PFSK-1 (cell line): ENCODE measurements around the gene USP22.

ENCODE experiments used
- FOXP2 ChIP-seq: optimal IDR thresholded peaks from 2 replicates; pipeline ENCODE3; 2011; ENCODE audit warnings: borderline replicate concordance, control low read depth, inconsistent platforms; ENCODE audit not compliant: insufficient read depth; ENCODE audit errors: extremely low read length, extremely low read depth
- POLR2AphosphoS5 ChIP-seq: IDR thresholded peaks from 2 replicates; pipeline ENCODE4 v1.6.1; 2012; ENCODE audit warnings: low read depth, mild to moderate bottlenecking, control low read depth, low read length, moderate library complexity
- SIN3A ChIP-seq: IDR thresholded peaks from 2 replicates; pipeline ENCODE4 v1.6.1; 2012; ENCODE audit warnings: mild to moderate bottlenecking, low read length, moderate library complexity, borderline replicate concordance; ENCODE audit not compliant: insufficient read depth
- TAF1 ChIP-seq: IDR thresholded peaks from 2 replicates; pipeline ENCODE4 v1.6.1; 2012; ENCODE audit warnings: low read length, control low read depth, borderline replicate concordance; ENCODE audit not compliant: insufficient read depth
- TF ChIP-seq, protein P1 (sequence below), 2 experiments: IDR thresholded peaks; 2 replicates each; pipeline versions ENCODE4 v1.6.1 to v1.8.0; 2011 to 2012; ENCODE audit warnings: low read depth in 2 of 2, low read length in 2 of 2, control low read depth in 1 of 2, inconsistent platforms in 1 of 2, mild to moderate bottlenecking in 1 of 2, moderate library complexity in 1 of 2; ENCODE audit not compliant: insufficient read depth in 1 of 2

The USP22 gene

DNA sequence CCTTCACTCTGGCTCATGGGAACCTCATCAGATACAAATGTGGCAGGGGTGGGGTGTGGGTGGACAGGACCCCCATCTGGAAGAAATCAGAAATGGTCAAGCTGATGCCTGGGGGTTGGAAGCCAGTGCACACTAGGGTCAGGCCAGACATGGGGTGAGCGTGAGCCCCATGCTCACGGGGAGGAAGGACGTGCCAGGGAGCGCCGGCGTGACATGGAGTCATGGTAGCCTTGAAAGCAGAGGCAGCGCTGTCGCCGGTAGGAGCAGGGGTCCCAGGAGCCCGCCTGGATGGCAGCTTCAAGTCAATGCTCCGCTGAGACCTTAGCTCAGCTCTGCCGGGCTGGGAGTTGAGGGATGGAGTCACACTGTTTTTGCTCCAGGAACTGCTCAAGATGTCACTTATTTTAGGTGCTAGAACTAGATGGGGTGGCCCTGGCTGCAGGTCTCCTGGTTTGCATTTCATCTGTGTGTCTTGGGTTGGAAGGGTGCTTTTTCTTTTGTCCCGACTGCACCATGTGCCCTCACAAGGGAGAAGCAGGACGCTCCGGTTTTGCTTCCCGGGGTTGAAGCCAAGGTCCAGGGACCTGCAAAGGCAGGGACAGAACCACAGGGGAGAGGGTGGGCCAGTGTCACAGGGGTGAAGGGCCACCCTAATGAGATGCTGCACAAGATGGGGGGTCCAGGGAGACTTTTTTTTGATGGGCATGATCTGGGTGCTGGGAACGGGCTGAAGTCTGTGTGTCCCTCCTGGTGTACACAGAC is 51.4 kb downstream of the USP22 start:
- TF ChIP-seq SIN3A (no peak), TAF1 (no peak), FOXP2 (no peak), POLR2AphosphoS5 (no peak)
- TF ChIP-seq, protein P1, sequence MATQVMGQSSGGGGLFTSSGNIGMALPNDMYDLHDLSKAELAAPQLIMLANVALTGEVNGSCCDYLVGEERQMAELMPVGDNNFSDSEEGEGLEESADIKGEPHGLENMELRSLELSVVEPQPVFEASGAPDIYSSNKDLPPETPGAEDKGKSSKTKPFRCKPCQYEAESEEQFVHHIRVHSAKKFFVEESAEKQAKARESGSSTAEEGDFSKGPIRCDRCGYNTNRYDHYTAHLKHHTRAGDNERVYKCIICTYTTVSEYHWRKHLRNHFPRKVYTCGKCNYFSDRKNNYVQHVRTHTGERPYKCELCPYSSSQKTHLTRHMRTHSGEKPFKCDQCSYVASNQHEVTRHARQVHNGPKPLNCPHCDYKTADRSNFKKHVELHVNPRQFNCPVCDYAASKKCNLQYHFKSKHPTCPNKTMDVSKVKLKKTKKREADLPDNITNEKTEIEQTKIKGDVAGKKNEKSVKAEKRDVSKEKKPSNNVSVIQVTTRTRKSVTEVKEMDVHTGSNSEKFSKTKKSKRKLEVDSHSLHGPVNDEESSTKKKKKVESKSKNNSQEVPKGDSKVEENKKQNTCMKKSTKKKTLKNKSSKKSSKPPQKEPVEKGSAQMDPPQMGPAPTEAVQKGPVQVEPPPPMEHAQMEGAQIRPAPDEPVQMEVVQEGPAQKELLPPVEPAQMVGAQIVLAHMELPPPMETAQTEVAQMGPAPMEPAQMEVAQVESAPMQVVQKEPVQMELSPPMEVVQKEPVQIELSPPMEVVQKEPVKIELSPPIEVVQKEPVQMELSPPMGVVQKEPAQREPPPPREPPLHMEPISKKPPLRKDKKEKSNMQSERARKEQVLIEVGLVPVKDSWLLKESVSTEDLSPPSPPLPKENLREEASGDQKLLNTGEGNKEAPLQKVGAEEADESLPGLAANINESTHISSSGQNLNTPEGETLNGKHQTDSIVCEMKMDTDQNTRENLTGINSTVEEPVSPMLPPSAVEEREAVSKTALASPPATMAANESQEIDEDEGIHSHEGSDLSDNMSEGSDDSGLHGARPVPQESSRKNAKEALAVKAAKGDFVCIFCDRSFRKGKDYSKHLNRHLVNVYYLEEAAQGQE (IDR thresholded peaks at IDR 0.05; ENCODE audit: insufficient read depth in 1 of 2, low read depth in 2 of 2, low read length in 2 of 2), result no peak

DNA sequence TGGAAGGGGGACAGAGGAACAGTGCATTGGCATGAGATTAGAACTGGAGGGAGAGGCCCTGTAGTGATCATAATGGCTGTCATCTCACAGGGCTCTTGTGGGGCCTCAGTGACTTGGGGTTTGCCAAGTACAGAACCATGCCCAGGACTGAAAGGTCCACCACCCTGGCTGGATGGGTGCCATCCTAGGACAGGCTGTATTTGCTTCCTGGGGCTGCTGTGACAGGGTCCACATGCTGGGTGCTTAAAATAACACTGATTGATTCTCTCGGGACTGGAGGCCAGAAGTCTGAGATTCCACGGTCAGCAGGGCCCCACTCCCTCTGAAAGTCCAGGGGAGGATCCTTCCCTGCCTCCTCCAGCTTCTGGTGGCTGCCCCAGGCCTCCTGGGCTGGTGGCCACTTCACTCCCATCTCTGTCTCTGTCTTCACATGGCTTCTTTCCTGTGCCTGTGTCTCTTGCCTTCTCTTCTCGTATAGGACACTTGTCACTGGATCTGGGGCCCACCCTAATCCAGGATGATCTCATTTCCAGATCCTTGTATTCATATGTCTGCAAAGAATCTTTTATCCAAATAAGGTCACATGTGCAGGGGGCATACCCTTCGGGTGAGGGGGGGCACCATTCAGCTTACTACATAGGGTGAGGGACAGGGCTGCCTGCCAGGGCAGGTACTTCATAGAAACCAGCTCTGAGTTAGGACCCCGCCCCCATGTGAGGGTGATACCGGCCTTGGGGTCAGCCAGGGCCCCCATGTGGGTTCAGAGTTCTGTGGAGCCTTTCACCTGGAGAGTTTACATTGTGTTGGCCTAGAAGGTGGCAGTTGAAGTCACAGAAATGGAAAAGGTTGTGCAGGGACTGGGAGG is 52.6 kb downstream of the USP22 start:
- TF ChIP-seq POLR2AphosphoS5, result no peak
- TF ChIP-seq FOXP2, result no peak
- TF ChIP-seq SIN3A, result no peak
- TF ChIP-seq TAF1, result no peak
- TF ChIP-seq, protein P1 (IDR thresholded peaks at IDR 0.05; ENCODE audit: insufficient read depth in 1 of 2, low read depth in 2 of 2, low read length in 2 of 2), result no peak

DNA sequence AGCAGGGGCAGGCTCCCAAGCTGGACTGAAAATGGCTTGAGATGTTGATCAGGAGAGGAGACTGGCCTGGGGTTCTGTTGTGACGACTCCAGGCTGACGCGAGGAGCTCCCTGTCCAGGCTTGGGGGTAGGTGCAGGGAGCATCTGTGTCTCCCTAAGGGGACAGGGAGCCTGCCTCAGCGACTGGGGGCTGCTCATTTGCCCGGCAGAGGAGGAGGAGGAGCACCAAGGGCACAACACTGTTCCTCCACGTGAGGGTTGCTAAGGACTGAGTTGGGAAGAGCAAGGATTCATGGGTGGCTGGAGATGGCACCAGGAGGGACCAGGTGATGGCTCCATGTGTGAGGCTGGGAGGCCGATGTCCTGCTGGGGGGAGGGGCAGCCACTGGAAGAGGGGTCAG is 53.3 kb downstream of the USP22 start:
- no peak for TF ChIP-seq SIN3A
- TF ChIP-seq, protein P1 (IDR thresholded peaks at IDR 0.05; ENCODE audit: insufficient read depth in 1 of 2, low read depth in 2 of 2, low read length in 2 of 2), result no peak
- no peak for TF ChIP-seq POLR2AphosphoS5
- no peak for TF ChIP-seq FOXP2
- TF ChIP-seq TAF1, result no peak

DNA sequence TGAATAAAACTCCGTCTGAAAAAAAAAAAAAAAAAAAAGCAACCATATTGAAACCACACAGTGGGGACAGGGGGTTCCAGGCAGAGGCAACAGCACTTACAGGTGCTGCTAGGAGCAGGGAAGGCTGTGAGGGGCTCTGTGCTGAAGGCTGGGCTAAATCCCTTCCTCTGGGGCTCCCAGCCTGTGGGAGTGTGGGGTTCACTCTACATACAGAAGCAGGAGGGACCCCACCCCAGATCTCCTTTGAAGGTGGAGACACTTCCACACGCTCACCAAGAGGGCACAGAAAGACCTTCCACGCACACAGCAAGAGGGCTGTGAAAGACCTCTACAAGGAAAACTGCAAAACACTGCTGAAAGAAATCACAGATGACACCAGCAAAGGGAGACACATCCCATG is 53.9 kb downstream of the USP22 start:
- TF ChIP-seq, protein P1 (IDR thresholded peaks at IDR 0.05; ENCODE audit: insufficient read depth in 1 of 2, low read depth in 2 of 2, low read length in 2 of 2), result no peak
- TF ChIP-seq FOXP2 (no peak), POLR2AphosphoS5 (no peak)
